Esophagus muscularis mucosa (tissue), 4 donors: ENCODE results near the gene CSNK1G1. TPM values are rescaled to one million over a fixed set of nuclear protein-coding genes. Genes with fewer than 3 reads are reported as not detected.

Experiments used
- DNase-seq: peaks from one replicate; pipeline ENCODE4 v3.0.0-alpha.2; 2017; ENCODE audit errors: extremely low spot score
- H3K27ac ChIP-seq, 4 donors: fragments of 200-600 bp; sonication (generic); replicated peaks in 1 of 4; 1 replicate in 3 of 4; 2 replicates in 1 of 4; pipeline ENCODE4 v1.5.1; 2016 to 2019; ENCODE audit warnings: mild to moderate bottlenecking in 1 of 4
- H3K27me3 ChIP-seq, 4 donors: fragments of 200-600 bp; sonication (generic); one replicate each; pipeline versions ENCODE4 v1.5.1 to v1.6.0; 2016 to 2019
- H3K36me3 ChIP-seq, 4 donors: fragments of 200-600 bp; sonication (generic); one replicate each; pipeline ENCODE4 v1.5.1; 2016 to 2019
- H3K4me1 ChIP-seq, 4 donors: fragments of 200-600 bp; sonication (generic); one replicate each; pipeline ENCODE4 v1.5.1; 2016 to 2019
- H3K4me3 ChIP-seq, 4 donors: fragments of 200-600 bp; sonication (generic); 1 replicate in 2 of 4; 2 replicates in 2 of 4; pipeline ENCODE4 v1.5.1; 2016 to 2019; ENCODE audit warnings: mild to moderate bottlenecking in 4 of 4, moderate library complexity in 1 of 4
- H3K9me3 ChIP-seq, 4 donors: fragments of 200-600 bp; sonication (generic); 1 replicate in 3 of 4; 2 replicates in 1 of 4; pipeline ENCODE4 v1.5.1; 2016 to 2019
- CTCF ChIP-seq, 3 experiments: fragments of 200-600 bp in 2 of 3; fragments of 450-650 bp in 1 of 3; sonication (generic) in 2 of 3; IDR thresholded peaks; one replicate each; pipeline ENCODE4 v1.5.1; 2017 to 2019; ENCODE audit warnings: antibody characterized with exemption in 3 of 3, mild to moderate bottlenecking in 2 of 3, moderate library complexity in 1 of 3
- EP300 ChIP-seq: sonication (generic); formaldehyde crosslinking; IDR thresholded peaks from one replicate; pipeline ENCODE4 v1.6.1; 2017; ENCODE audit warnings: antibody characterized with exemption
- POLR2A ChIP-seq: fragments of 450-650 bp; IDR thresholded peaks from one replicate; pipeline ENCODE4 v1.6.1; 2017; ENCODE audit warnings: antibody characterized with exemption, moderate library complexity, mild to moderate bottlenecking, low read depth
- POLR2AphosphoS5 ChIP-seq, 2 donors: sonication (generic); formaldehyde crosslinking; IDR thresholded peaks; one replicate each; pipeline ENCODE4 v1.6.1; 2017; ENCODE audit warnings: antibody characterized with exemption in 2 of 2
- WGBS: methylation state at CpG from one replicate; pipeline ENCODE4 v1.1.5; 2018; 5-methylcytosine and 5-hydroxymethylcytosine counted together
- intact Hi-C: fragments of 100-400 bp; cut with DNase I; formaldehyde crosslinking; loops from one replicate; pipeline ENCODE4 v1.15.1; 2023
- total RNA-seq, 4 donors: library from RNA; depleted of rRNA; stranded (reverse); fragments of >200 nt; gene quantifications; one replicate each; pipeline versions ENCODE4 v1.1.0 to v1.2.1, GENCODE V29; 2016

Gene CSNK1G1
- total RNA-seq, 4 donors from 2014 or later, result 9.1 to 11.2 (median 10.1) TPM

DNA sequence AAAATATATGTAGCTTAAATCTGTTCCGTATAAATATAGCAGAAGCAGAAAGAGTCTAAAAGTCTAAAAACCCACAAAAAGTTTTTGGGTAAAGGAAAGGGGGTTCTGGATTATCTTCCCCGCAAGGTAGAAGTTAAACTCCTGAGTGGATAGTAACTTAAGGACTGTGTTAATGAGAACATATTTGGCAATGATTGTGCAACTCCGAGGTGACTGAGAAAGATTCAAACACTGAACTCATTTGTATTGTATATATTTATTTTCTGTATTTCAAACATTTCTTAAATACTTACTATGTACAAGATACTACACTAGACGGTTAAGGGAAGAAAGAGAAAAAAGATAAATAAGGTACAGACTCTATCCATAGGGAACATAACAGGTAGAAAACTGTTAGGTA lies 120.4 kb downstream of the CSNK1G1 start:
- 89% methylated on average over 4 of the region's 4 CpGs for WGBS
- no peaks in the 10 kb centered on the region for H3K9me3 ChIP-seq
- H3K36me3 ChIP-seq, result no peaks in the 10 kb centered on the region
- H3K4me3 ChIP-seq, result no peak overlapping the region
- no peak for TF ChIP-seq POLR2A
- TF ChIP-seq EP300, result no peak
- no peak for TF ChIP-seq CTCF (IDR thresholded peaks at IDR 0.05)
- TF ChIP-seq POLR2AphosphoS5 (IDR thresholded peaks at IDR 0.05), result no peak
- no peaks in the 10 kb centered on the region for H3K27me3 ChIP-seq
- H3K4me1 ChIP-seq, result peaks cover 0 to 6% (median 0%) of the 10 kb centered on the region in 4 donors
- intact Hi-C loops, result no loop called here
- DNase-seq, result no peak
- H3K27ac ChIP-seq, result no peak overlapping the region

- no peak for DNase-seq
- WGBS, result 95% methylated on average over 4 of the region's 4 CpGs
These were observed 122.7 kb downstream of the CSNK1G1 start for GRCh38 chr15:64233299-64233698.

DNA sequence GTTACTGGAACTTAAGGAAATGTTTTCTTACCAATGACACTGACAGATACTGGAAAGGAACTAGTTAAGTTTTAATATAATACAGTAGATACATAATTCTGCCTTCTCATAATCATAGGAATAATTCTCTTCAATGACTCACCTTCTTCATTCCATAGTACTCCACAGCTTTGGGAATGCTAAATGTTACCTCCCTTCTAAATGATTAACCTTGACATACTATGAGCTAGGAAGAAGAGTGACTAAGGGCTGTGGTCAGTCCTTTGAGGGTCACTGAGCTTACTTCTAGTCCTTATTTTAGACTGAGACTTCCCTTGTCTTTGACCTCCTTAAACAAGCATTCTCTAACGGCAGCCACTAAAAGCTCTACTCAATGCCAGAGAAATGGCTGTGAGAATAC lies 123.6 kb downstream of the CSNK1G1 start:
- intact Hi-C loops, result no loop called here
- H3K4me3 ChIP-seq, result no peak overlapping the region
- DNase-seq, result no peak
- no peaks in the 10 kb centered on the region for H3K27me3 ChIP-seq
- no peak overlapping the region for H3K27ac ChIP-seq
- H3K4me1 ChIP-seq, result peaks cover 0 to 6% (median 0%) of the 10 kb centered on the region in 4 donors
- no peaks in the 10 kb centered on the region for H3K9me3 ChIP-seq
- 68% methylated on average over 1 of the region's 1 CpG for WGBS
- TF ChIP-seq CTCF (IDR thresholded peaks at IDR 0.05) (no peak), EP300 (no peak), POLR2AphosphoS5 (IDR thresholded peaks at IDR 0.05) (no peak), POLR2A (no peak)
- H3K36me3 ChIP-seq, result no peaks in the 10 kb centered on the region

More at GRCh38 chr15:64233299-64233698, 122.7 kb downstream of the CSNK1G1 start:
- intact Hi-C loops, result no loop called here
- H3K4me1 ChIP-seq, result peaks cover 0 to 6% (median 0%) of the 10 kb centered on the region in 4 donors
- no peaks in the 10 kb centered on the region for H3K27me3 ChIP-seq
- H3K27ac ChIP-seq, result no peak overlapping the region
- no peak overlapping the region for H3K4me3 ChIP-seq
- H3K36me3 ChIP-seq, result no peaks in the 10 kb centered on the region
- H3K9me3 ChIP-seq, result no peaks in the 10 kb centered on the region
- no peak for TF ChIP-seq CTCF (IDR thresholded peaks at IDR 0.05)
- TF ChIP-seq EP300, result no peak
- no peak for TF ChIP-seq POLR2AphosphoS5 (IDR thresholded peaks at IDR 0.05)
- no peak for TF ChIP-seq POLR2A

- no peak for TF ChIP-seq EP300
- no peak for TF ChIP-seq POLR2A
- no peak for TF ChIP-seq CTCF (IDR thresholded peaks at IDR 0.05)
- TF ChIP-seq POLR2AphosphoS5 (IDR thresholded peaks at IDR 0.05), result no peak
These were observed 126.7 kb downstream of the CSNK1G1 start for GRCh38 chr15:64229129-64229724.

GRCh38 chr15:64225804-64226203 lies 130.2 kb downstream of the CSNK1G1 start:
- intact Hi-C loops, result no loop called here
- H3K27me3 ChIP-seq, result no peaks in the 10 kb centered on the region
- H3K9me3 ChIP-seq, result no peaks in the 10 kb centered on the region
- no peak for DNase-seq
- no peak for TF ChIP-seq POLR2A
- TF ChIP-seq POLR2AphosphoS5 (IDR thresholded peaks at IDR 0.05), result no peak
- TF ChIP-seq CTCF (IDR thresholded peaks at IDR 0.05), result no peak
- TF ChIP-seq EP300, result no peak
- no peak overlapping the region for H3K4me3 ChIP-seq
- no peak overlapping the region for H3K27ac ChIP-seq
- WGBS, result 100% methylated on average over 11 of the region's 11 CpGs
- H3K4me1 ChIP-seq, result peaks cover 11 to 20% (median 13%) of the 10 kb centered on the region in 4 donors
- H3K36me3 ChIP-seq, result no peaks in the 10 kb centered on the region

More at GRCh38 chr15:64229129-64229724, 126.7 kb downstream of the CSNK1G1 start:
- Histone ChIP-seq H3K27ac (no peak overlapping the region), H3K27me3 (no peaks in the 10 kb centered on the region), H3K9me3 (no peaks in the 10 kb centered on the region), H3K36me3 (no peaks in the 10 kb centered on the region), H3K4me1 (peaks cover 8 to 20% (median 10%) of the 10 kb centered on the region in 4 donors), H3K4me3 (no peak overlapping the region)
- no peak for DNase-seq
- intact Hi-C loops, result no loop called here
- 92% methylated on average over 2 of the region's 2 CpGs for WGBS
